IPS-18c (cell line): Measurements from ENCODE around the gene ASCL2.

ENCODE experiments used
- H3K4me3 ChIP-seq: 2 replicates; pipeline ENCODE4 v1.7.0; 2013; ENCODE audit warnings: low read depth, mild to moderate bottlenecking, low read length, moderate library complexity; ENCODE audit not compliant: insufficient read depth
- H3K9me3 ChIP-seq: one replicate; pipeline ENCODE4 v1.6.1; 2013; ENCODE audit warnings: mild to moderate bottlenecking, low read length, moderate library complexity; ENCODE audit not compliant: control insufficient read depth, insufficient read depth

The ASCL2 gene

GRCh38 chr11:2300936-2301630 lies 30.7 kb upstream of the ASCL2 start:
- Histone ChIP-seq H3K4me3 (no peak overlapping the region), H3K9me3 (no peaks in the 10 kb centered on the region)

DNA sequence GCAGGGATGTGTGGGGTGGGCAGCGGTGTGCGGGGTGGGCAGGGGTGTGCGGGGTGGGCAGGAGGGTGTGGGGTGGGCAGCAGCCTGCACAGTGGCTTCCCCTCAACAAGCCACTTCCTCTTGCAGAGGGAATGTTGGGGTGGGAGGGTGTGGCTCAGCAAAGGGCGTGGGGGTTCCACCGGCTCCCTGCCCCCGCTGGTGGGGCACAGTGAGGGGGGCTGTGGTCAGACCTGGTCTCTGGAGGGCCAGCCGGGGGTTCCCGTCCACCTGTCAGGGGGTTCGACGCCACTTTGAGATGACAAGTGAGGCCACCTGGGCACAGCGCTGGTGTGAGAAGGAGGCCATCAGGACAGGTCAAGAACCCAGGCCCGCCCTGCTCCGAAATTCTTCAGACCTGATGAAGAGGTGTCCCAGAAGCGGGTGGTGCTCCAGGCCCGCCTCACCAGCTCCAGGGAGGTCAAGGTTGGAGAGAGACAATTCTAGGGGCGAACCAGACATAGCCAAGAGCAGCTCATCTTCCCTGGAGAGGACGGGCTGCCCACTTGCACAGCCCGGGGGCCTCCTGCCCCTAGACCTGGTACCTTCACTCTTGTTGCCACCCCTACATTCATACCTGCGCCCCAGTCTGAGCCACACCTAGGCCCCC lies 30.0 kb upstream of the ASCL2 start:
- no peak overlapping the region for H3K4me3 ChIP-seq
- no peaks in the 10 kb centered on the region for H3K9me3 ChIP-seq

DNA sequence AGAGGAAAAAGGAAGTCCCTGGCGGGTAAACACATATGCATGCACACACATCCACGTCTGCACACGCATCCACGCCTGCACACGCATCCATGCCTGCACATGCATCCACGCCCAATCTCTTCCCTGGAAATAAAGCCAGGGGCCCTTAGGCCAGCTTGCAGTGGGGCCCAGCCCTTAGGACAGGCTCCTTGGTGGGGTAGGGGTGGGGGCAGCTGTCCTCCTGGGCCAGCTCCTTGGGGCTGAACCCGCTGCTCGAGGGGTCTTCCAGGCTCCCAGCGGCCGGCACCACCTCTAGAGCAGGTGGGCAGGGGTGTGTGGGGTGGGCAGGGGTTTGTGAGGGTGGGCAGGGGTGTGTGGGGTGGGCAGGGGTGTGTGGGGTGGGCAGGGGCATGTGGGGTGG lies 29.4 kb upstream of the ASCL2 start:
- Histone ChIP-seq H3K9me3 (no peaks in the 10 kb centered on the region), H3K4me3 (no peak overlapping the region)

- H3K9me3 ChIP-seq: no peaks in the 10 kb centered on the region
- no peak overlapping the region for H3K4me3 ChIP-seq
These were observed 28.7 kb upstream of the ASCL2 start for GRCh38 chr11:2298795-2299761.

DNA sequence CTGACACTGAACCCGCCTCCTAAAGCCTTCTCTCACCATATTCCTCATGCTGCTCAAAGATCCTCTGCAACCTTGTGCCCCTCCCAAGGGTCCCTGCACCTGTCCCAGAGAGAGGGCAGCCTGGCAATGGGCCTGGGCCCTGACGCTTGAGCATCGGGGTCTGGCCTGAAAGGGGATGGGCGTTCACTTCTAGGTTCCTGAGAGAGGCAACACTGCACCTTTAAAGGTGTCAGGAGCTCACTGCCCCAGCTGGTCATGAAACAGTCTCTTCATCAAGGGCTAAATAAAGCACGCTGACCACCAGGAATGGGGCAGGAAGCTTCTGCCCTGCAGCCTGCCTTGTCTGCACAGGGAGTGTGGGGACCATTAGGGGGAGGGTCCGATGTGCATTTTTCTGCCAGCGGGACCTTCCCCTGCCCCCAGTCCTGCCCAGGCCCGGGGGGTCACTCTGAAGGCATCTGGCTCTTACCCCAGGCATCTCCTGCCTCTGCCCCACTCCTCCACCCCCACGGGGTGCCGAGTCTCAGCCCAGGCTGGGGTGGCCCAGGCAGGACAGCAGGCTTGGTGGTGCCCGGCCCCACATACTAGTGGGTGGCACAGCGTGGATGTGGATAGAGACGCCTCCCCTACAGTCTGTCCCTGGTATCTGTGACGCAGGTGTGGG lies 27.9 kb upstream of the ASCL2 start:
- no peaks in the 10 kb centered on the region for H3K9me3 ChIP-seq
- no peak overlapping the region for H3K4me3 ChIP-seq

DNA sequence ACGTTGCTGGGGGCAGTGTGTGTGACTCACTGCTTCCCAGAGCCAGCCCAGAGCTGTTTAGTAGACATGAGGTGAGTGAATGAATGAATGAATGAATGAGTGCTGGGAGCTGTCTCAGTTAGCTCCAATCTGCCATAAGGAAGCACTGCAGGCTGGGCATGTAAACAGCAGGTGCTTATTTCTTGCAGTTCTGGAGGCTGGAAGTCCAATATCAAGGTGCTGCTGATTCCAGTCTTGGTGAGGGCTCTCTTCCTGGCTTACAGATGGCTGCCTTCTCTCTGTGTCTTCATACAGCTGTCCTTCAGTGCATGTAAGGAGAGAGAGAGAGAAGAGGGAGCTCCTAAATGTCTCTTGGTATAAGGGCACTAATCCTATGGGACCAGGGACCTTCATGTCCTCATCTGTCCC lies 27.2 kb upstream of the ASCL2 start:
- H3K4me3 ChIP-seq: no peak overlapping the region
- H3K9me3 ChIP-seq: no peaks in the 10 kb centered on the region

DNA sequence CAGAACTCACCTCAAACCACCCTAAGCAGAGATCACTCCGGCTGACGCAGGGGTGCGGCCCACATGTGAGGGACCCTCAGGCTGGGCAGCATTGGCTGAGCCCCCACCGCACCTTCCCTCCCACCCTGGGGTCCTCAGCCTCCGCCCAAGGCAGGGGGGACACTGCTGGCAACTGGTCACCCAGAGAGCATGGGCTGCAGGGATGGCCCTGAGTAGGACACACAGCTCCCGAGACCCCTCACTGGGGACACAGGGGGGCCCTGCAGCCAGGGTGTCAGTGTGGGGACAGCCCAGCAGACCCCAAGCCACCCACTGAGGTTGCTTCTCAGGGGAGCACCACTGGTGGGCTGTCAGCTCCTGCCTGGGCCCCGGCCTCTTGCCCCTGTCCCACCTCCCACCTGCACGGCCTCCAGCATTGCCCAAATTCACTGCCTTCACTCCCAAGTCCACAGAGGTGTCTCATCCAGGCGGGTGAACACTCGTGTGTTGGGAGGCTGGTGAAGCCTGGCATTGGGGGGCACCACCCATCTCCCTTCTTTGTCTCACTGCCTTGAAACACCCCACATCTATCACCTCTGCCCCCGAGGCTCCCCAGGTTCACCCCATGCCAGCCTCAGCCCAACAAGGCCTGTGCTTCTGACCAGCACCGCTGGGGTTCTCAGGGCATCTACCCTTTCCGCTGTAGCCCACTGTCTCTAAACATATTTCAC lies 26.7 kb upstream of the ASCL2 start:
- no peaks in the 10 kb centered on the region for H3K9me3 ChIP-seq
- no peak overlapping the region for H3K4me3 ChIP-seq

GRCh38 chr11:2295971-2296912 lies 25.9 kb upstream of the ASCL2 start:
- Histone ChIP-seq H3K4me3 (no peak overlapping the region), H3K9me3 (no peaks in the 10 kb centered on the region)

DNA sequence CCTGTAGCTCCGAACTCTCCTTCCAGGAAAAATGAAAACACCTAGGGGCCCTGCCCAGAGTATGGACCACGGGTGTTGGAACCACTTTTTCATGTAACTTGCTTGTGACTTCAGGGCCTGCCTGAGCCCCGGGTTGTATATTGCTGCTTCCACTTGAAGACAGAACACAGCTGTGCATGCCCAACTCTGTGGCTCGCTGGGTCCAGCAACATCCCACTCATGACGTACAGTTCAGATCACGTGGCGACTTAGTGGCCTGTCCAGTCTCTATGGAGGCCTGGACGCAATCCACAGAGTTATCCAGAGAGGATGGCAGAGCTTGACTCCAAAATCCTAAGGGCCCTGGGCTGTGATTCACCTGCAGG lies 24.5 kb upstream of the ASCL2 start:
- Histone ChIP-seq H3K4me3 (no peak overlapping the region), H3K9me3 (no peaks in the 10 kb centered on the region)

- no peaks in the 10 kb centered on the region for H3K9me3 ChIP-seq
- no peak overlapping the region for H3K4me3 ChIP-seq
These were observed 23.9 kb upstream of the ASCL2 start for GRCh38 chr11:2293984-2294925.

- H3K4me3 ChIP-seq: no peak overlapping the region
- no peaks in the 10 kb centered on the region for H3K9me3 ChIP-seq
These were observed 23.2 kb upstream of the ASCL2 start for GRCh38 chr11:2293531-2293971.

DNA sequence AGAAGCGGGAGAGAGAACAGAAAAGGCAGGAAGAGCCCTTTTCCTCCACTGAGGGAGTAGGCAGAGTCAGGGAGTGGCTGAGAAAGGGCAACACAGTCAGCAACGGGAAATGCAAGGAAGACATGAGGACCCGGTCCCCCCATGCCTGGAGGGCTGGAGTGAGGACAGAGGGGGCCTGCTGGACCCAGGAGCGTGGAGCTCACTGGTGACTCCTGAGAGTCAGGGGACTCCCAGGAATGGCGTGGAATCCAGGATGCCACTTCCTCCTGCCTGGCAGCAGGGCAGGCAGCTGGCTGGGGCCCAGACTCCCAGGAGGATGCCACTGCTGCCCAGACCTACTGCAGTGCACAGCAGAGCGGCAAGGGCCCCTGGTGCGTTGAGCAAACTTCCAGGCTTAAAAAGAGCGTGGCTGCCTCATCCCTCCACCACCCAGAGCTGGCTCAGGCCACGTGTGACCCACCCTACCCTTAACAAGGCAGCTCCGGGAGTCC lies 20.0 kb upstream of the ASCL2 start:
- H3K9me3 ChIP-seq: no peaks in the 10 kb centered on the region
- no peak overlapping the region for H3K4me3 ChIP-seq

- Histone ChIP-seq H3K4me3 (no peak overlapping the region), H3K9me3 (no peaks in the 10 kb centered on the region)
These were observed 19.5 kb upstream of the ASCL2 start for GRCh38 chr11:2289859-2290258.

- Histone ChIP-seq H3K9me3 (no peaks in the 10 kb centered on the region), H3K4me3 (no peak overlapping the region)
These were observed 19.0 kb upstream of the ASCL2 start for GRCh38 chr11:2289350-2289749.

DNA sequence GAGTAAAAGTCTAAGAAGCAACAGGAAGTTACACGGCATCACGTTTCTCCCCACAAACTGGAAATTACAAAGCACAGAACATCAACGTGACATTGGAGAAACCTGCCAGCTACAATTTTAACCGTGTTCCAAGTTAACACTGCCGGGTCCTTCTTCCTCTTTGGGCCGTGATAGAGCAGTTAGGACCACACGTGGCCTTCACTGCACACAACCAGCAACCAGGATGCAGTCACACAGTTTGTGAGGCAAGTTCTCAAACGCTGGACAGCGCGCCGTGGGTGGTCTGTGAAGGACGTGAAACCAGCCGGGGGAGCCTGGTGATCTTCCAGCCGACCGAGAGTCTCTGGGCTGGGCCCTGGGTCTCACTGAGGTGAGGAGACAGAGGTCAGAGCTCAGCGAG lies 16.7 kb upstream of the ASCL2 start:
- H3K4me3 ChIP-seq: no peak overlapping the region
- no peaks in the 10 kb centered on the region for H3K9me3 ChIP-seq
